ENCODE data around the gene KDM3A. TPM values are rescaled to one million over a fixed set of nuclear protein-coding genes. Genes with fewer than 3 reads are reported as not detected.

The KDM3A gene, protein sequence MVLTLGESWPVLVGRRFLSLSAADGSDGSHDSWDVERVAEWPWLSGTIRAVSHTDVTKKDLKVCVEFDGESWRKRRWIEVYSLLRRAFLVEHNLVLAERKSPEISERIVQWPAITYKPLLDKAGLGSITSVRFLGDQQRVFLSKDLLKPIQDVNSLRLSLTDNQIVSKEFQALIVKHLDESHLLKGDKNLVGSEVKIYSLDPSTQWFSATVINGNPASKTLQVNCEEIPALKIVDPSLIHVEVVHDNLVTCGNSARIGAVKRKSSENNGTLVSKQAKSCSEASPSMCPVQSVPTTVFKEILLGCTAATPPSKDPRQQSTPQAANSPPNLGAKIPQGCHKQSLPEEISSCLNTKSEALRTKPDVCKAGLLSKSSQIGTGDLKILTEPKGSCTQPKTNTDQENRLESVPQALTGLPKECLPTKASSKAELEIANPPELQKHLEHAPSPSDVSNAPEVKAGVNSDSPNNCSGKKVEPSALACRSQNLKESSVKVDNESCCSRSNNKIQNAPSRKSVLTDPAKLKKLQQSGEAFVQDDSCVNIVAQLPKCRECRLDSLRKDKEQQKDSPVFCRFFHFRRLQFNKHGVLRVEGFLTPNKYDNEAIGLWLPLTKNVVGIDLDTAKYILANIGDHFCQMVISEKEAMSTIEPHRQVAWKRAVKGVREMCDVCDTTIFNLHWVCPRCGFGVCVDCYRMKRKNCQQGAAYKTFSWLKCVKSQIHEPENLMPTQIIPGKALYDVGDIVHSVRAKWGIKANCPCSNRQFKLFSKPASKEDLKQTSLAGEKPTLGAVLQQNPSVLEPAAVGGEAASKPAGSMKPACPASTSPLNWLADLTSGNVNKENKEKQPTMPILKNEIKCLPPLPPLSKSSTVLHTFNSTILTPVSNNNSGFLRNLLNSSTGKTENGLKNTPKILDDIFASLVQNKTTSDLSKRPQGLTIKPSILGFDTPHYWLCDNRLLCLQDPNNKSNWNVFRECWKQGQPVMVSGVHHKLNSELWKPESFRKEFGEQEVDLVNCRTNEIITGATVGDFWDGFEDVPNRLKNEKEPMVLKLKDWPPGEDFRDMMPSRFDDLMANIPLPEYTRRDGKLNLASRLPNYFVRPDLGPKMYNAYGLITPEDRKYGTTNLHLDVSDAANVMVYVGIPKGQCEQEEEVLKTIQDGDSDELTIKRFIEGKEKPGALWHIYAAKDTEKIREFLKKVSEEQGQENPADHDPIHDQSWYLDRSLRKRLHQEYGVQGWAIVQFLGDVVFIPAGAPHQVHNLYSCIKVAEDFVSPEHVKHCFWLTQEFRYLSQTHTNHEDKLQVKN (N-terminal part only)
- 10 to 100 TPM; 86.1 to 86.9 TPM for total RNA-seq

DNA sequence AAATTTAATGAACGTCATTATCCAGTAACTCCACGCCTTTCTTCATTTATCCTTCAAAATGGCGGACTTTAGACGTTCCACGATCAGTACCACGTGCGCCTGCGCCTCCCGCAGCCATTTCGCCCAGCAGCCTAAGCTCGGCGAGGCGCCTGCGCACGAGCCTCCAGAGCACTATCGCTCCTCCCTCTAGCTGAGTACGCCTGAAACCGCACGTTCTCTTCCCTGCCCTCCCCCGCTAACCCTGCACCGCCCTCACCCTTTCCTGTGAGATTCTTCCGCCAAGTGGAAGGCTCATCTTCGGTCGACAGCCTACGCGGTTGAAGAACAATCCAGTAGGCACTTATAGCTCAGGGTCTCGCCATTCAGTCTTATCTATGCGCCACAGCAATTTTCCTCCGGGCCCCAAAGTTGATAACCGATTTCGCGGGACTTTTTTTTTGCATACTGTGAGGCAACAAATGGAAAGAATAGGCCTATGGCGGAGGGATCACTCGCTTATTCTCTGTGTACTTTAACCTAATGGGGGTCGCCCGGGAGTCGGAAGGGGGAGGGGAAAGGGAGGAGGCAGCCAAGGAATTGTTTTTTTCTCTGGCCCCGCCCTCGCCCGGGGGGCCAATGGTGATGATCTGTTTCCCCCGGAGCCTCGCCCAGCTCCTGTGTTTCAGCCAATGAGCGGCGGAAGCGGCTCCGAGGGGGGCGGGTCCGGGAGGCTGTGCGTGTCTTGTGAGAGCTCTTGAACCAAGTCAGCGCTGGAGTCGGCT is at the start of gene KDM3A:
Gene KDM3A (plus strand): TSS at position 741 of the 761 bp plus-strand sequence. CDS start 677 bp downstream, outside the sequence.
- ChIA-PET CTCF (interaction anchor here (0.6 to 1.7 kb wide), 12 partner anchors 11 to 164 kb away, joined by 3 to 6 read pairs (median 4); no protein-coding TSS in a partner anchor), POLR2A (interaction anchor here (0.5 to 1.0 kb wide), 8 partner anchors 18 to 1027 kb away, joined by 3 to 7 read pairs (median 3); partner anchors contain the start of gene IMMT)
- peak; percentile 100 for DNase-seq
- H3K27ac Mint-ChIP-seq, result peak within 1 kb of the TSS; percentile 100
- H3K4me1 Mint-ChIP-seq, result peaks cover 48% of the 10 kb centered on the region
- peaks cover 7% of the 10 kb centered on the region for H3K27me3 Mint-ChIP-seq
- H3K36me3 Mint-ChIP-seq (ENCODE audit: low read depth), result peaks cover 53% of the 10 kb centered on the region
- peaks cover 30% of the 10 kb centered on the region for H3K9me3 Mint-ChIP-seq
- H3K4me3 Mint-ChIP-seq, result peak within 1 kb of the TSS; percentile 97

DNA sequence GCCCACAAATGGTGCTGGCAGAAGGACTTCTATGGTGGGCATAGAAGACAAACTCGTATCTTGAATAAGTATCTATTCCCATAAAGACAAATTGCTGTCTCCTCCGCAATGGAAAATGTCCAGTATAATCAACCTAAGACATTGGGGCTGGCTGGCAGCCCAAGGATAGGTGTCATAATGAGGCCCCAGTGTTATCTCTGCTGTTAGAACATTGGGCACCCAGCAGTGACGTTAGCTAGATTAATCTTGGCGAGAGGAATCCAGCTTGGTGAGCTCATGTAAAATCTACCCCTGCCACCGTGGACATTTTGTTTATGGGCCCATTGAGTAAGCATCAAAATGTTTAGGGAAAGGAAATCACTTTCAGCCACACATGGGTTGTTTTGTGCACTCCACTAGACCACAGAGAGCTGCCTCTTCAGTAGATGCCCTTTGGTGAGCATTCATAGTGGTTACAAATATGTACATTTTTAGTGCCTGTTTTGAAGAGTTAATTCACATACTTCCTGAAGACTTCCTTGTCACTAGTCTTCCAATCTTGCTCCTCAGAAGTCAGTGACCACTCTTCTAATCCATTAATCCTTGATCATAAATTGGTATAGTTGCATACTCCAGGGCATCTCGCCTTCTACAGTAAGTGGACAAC is 48.2 kb upstream of the KDM3A start:
- H3K4me1 Mint-ChIP-seq, result peaks cover 14% of the 10 kb centered on the region
- no peak overlapping the region for H3K4me3 Mint-ChIP-seq
- no peak for DNase-seq
- H3K27ac Mint-ChIP-seq, result no peak overlapping the region
- H3K36me3 Mint-ChIP-seq (ENCODE audit: low read depth), result peaks cover 2% of the 10 kb centered on the region
- H3K9me3 Mint-ChIP-seq, result peaks cover 4% of the 10 kb centered on the region
- H3K27me3 Mint-ChIP-seq, result no peaks in the 10 kb centered on the region
- ChIA-PET CTCF (interaction anchor here (0.9 to 1.7 kb wide), 2 partner anchors 10 to 11 kb away, joined by 3 to 5 read pairs; no protein-coding TSS in a partner anchor), POLR2A (no interaction called here)

DNA sequence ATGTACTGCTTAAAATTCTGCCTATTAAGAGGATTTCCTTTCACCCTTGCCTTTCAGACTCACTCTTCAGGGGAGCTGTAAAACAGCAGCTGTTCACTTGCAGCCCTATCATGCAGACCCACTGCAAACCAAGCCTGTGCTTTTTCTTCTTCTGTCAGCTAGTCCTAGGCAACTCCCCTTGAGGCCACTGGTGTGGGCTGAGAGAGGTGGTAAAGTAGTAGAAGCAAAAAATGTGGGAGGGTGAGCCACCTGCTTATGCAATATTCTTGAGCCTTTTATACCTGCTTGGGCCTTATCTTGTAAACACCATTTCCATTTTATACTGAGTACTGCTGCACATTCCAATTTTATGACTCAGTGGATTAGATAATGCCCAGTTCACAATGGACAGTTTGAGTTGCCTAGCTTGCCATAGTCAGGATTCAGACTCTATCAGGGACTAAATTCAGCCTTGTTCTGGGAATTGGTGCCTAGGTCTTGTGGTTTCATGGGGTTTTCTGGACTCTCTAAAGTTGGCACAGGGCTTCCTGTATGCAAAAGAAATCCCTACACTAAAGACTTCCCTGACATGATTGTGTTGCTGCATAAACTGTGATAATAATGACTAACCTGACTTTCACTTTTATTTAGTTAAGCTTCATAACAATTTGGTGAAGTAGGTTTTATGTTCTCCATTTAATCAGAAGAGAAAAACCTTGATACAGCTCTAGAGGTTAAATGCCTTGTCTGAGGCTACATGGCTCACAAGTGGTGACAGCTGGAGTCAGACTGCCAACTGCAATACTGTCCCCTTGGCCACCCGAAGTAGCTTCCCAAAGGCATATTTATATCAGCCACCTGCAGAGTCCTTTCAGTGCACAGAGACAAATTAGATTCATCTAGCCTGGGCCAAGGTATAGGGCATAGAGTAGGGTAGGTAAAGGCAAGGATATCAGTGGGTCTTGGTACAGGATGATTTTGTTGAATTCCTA is 47.4 kb upstream of the KDM3A start:
- POLR2A ChIA-PET, result no interaction called here
- DNase-seq, result no peak
- Mint-ChIP-seq H3K4me1 (peaks cover 14% of the 10 kb centered on the region), H3K4me3 (no peak overlapping the region), H3K36me3 (ENCODE audit: low read depth) (peaks cover 2% of the 10 kb centered on the region), H3K27ac (peak overlapping the region; percentile 50), H3K9me3 (peaks cover 4% of the 10 kb centered on the region), H3K27me3 (no peaks in the 10 kb centered on the region)
- CTCF ChIA-PET, result interaction anchor here (0.9 to 1.7 kb wide), 2 partner anchors 10 to 11 kb away, joined by 3 to 5 read pairs; no protein-coding TSS in a partner anchor

DNA sequence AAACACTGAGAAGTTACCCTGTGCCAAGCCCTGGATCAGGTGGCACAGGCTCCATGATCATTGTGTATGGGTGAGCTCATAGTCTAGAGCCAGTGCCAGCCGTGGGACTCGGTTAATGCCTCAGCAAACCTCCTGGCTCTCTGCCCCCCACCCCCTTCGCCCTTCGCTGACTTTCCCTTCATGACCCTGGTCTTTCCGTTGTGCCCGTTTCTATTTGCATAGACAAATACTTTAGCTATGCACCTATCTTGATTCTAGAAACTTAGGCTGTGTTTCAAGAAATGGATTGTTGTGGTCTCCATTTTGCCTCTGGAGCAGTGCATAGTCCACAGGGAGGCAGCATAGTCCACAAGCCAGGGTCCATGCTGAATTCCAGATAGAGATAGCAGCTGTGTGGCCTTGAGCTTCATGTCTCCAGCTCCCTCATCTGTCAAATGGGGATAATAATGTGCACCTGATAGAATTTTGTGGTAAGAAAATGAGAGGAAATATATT is 44.8 kb upstream of the KDM3A start:
- DNase-seq, result no peak
- Mint-ChIP-seq H3K27ac (no peak overlapping the region), H3K4me3 (no peak overlapping the region), H3K36me3 (ENCODE audit: low read depth) (no peaks in the 10 kb centered on the region), H3K27me3 (no peaks in the 10 kb centered on the region), H3K9me3 (peaks cover 2% of the 10 kb centered on the region), H3K4me1 (peaks cover 14% of the 10 kb centered on the region)
- CTCF ChIA-PET, result interaction anchor here (1.6 kb wide), 1 partner anchor 72 kb away, joined by 6 read pairs; no protein-coding TSS in a partner anchor
- POLR2A ChIA-PET, result no interaction called here

DNA sequence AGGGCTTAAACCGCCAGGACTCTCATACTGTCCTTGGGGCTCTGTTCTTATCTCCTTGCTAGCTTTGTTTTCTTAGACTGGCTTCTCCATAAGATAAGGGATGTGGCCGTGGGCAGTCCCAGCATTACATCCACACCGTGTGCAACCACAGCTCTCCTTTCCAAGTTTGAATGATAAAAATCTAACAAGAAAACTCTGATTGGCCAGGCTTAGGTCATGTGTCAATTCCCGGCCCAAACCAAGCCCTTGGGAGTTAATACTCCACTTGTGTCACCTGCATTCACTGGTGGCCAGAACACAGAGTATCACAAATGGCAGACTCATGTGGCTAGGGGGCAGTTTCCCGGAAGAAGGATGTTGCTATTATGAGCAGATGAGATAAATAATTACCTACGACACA is 43.2 kb upstream of the KDM3A start:
- Mint-ChIP-seq H3K4me1 (peaks cover 12% of the 10 kb centered on the region), H3K27me3 (no peaks in the 10 kb centered on the region), H3K9me3 (no peaks in the 10 kb centered on the region), H3K27ac (no peak overlapping the region), H3K36me3 (ENCODE audit: low read depth) (no peaks in the 10 kb centered on the region), H3K4me3 (no peak overlapping the region)
- ChIA-PET POLR2A (no interaction called here), CTCF (interaction anchor here (1.5 kb wide), 1 partner anchor 12 kb away, joined by 4 read pairs; no protein-coding TSS in a partner anchor)
- no peak for DNase-seq

GRCh38 chr2:86398500-86399474 is 42.4 kb upstream of the KDM3A start:
- Mint-ChIP-seq H3K4me1 (peaks cover 4% of the 10 kb centered on the region), H3K36me3 (ENCODE audit: low read depth) (no peaks in the 10 kb centered on the region), H3K27me3 (no peaks in the 10 kb centered on the region), H3K4me3 (no peak overlapping the region), H3K9me3 (no peaks in the 10 kb centered on the region), H3K27ac (no peak overlapping the region)
- ChIA-PET CTCF (interaction anchor here (1.5 kb wide), 1 partner anchor 12 kb away, joined by 4 read pairs; no protein-coding TSS in a partner anchor), POLR2A (no interaction called here)
- DNase-seq, result no peak

- no peak overlapping the region for H3K4me3 Mint-ChIP-seq
- H3K27me3 Mint-ChIP-seq, result no peaks in the 10 kb centered on the region
- POLR2A ChIA-PET, result no interaction called here
- H3K4me1 Mint-ChIP-seq, result no peaks in the 10 kb centered on the region
- H3K27ac Mint-ChIP-seq, result no peak overlapping the region
- no peaks in the 10 kb centered on the region for H3K36me3 Mint-ChIP-seq (ENCODE audit: low read depth)
- H3K9me3 Mint-ChIP-seq, result no peaks in the 10 kb centered on the region
- DNase-seq, result no peak
- CTCF ChIA-PET, result interaction anchor here (0.6 to 0.7 kb wide), 2 partner anchors 130 to 663 kb away, joined by 3 to 5 read pairs; no protein-coding TSS in a partner anchor
Observed at GRCh38 chr2:86400321-86400720, 40.9 kb upstream of the KDM3A start.

- Mint-ChIP-seq H3K27me3 (peaks cover 30% of the 10 kb centered on the region), H3K9me3 (peaks cover 9% of the 10 kb centered on the region), H3K4me1 (no peaks in the 10 kb centered on the region), H3K27ac (no peak overlapping the region), H3K36me3 (ENCODE audit: low read depth) (no peaks in the 10 kb centered on the region), H3K4me3 (no peak overlapping the region)
- ChIA-PET POLR2A (no interaction called here), CTCF (no interaction called here)
- DNase-seq, result no peak
Observed at GRCh38 chr2:86410581-86410980, 30.6 kb upstream of the KDM3A start.

- ChIA-PET POLR2A (no interaction called here), CTCF (no interaction called here)
Observed at GRCh38 chr2:86411396-86411795, 29.8 kb upstream of the KDM3A start.

DNA sequence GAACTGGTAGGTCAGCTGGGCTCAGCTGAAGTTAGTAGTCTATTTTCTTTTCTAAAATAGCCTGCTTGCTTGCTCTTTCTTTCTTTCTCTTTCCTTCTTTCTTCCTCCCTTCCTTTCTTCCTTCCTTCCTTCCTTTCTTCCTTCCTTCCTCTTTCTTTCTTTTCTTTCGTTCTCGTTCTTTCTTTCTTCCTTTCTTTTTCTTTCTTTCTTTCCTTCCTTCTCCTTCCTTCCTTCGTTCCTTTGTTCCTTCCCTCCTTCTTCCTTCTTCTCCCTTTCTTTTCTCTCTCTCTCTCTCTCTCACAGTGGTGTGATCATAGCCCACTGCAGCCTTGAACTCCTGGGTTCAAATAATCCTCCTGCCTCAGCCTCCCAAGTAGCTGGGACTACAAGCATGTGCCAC is 29.2 kb upstream of the KDM3A start:
- H3K9me3 Mint-ChIP-seq, result peaks cover 9% of the 10 kb centered on the region
- ChIA-PET POLR2A (no interaction called here), CTCF (no interaction called here)
- no peak overlapping the region for H3K4me3 Mint-ChIP-seq
- peaks cover 33% of the 10 kb centered on the region for H3K27me3 Mint-ChIP-seq
- no peaks in the 10 kb centered on the region for H3K36me3 Mint-ChIP-seq (ENCODE audit: low read depth)
- H3K4me1 Mint-ChIP-seq, result no peaks in the 10 kb centered on the region
- H3K27ac Mint-ChIP-seq, result no peak overlapping the region
- no peak for DNase-seq

More at GRCh38 chr2:86411396-86411795, 29.8 kb upstream of the KDM3A start:
- Mint-ChIP-seq H3K27ac (no peak overlapping the region), H3K4me3 (no peak overlapping the region), H3K36me3 (ENCODE audit: low read depth) (no peaks in the 10 kb centered on the region), H3K4me1 (no peaks in the 10 kb centered on the region), H3K27me3 (peaks cover 33% of the 10 kb centered on the region), H3K9me3 (peaks cover 9% of the 10 kb centered on the region)
- DNase-seq, result no peak
